Neuron (in vitro differentiated cells): ENCODE measurements around the gene WDR91.

Experiments used
- H2AFZ ChIP-seq: one replicate; pipeline ENCODE4 v1.6.1; 2013; ENCODE audit warnings: low read depth, mild to moderate bottlenecking, inconsistent platforms, low read length, moderate library complexity
- H3K27me3 ChIP-seq: one replicate; pipeline ENCODE4 v1.6.1; 2013; ENCODE audit warnings: low read length; ENCODE audit not compliant: insufficient read depth
- H3K36me3 ChIP-seq: one replicate; pipeline ENCODE4 v1.6.1; 2013; ENCODE audit warnings: low read length; ENCODE audit not compliant: insufficient read depth
- H3K4me1 ChIP-seq: one replicate; pipeline ENCODE4 v1.6.1; 2013; ENCODE audit warnings: low read length; ENCODE audit not compliant: insufficient read depth
- H3K4me3 ChIP-seq: 2 replicates; pipeline ENCODE4 v1.5.1; 2013; ENCODE audit warnings: mild to moderate bottlenecking, low read length, moderate library complexity
- H3K9me3 ChIP-seq: one replicate; pipeline ENCODE4 v1.6.1; 2013; ENCODE audit warnings: low read length

Gene WDR91

DNA sequence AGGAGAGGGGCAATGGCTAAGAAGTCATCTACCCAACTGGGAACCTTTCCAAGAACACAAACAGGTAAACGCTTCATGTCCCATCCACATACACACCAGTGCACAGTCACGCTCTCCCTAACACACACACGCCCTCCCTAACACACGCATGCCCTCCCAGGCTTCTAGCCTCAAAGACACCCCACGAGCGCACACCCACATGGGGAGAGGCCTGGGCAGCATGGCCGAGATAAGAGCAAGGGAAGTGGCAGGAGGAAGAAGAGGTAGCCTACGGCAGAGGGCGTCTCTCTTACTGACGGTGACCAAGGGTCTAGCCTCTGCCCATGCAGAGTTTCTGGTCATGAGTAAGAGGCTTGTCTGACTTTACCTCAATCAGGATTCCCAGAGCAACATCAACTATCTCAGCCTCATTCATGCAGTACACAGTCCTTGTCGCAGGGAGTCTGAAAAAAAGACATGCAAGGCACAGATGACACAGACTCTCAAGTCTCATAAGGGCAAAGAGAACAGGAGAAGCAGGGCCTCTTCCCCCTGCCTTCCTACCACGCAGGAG is 43.9 kb downstream of the WDR91 start:
- H3K4me3 ChIP-seq = no peak overlapping the region
- H3K4me1 ChIP-seq = peaks cover 18% of the 10 kb centered on the region
- H2AFZ ChIP-seq = no peak overlapping the region
- H3K36me3 ChIP-seq = peaks cover 49% of the 10 kb centered on the region
- H3K27me3 ChIP-seq = no peaks in the 10 kb centered on the region
- no peaks in the 10 kb centered on the region for H3K9me3 ChIP-seq

DNA sequence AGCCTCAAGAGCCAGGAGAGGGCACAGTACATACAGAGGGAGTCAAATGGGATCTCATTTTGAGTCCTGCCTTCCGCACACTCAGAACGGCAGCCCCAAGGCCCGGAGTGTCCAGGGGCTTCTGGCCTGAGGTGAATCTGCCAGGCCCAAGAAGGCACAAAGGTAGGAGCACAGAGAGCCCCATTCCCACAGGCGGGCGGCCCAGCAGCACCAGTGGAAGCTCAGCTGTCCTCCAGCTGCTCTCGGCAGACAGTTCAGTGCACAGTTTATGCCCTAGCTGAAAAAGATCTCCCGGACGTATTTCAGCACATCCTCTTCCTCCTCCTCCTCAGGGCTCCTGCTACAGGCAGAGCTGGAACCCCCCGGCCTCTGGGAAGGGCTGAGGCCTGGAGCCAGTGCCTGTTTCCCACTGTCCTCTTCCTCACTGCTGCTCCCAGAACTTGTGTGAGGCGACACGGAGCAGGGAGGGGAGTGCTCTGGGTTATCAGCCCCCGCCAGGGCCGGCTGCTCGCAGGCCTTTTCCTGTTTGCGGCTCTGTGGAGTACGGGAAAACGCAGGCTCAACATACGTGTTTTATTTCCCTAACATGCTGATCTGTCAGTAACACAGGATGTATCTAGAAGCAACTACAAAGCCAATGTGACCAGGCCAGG is 44.9 kb downstream of the WDR91 start:
- Histone ChIP-seq H3K36me3 (peaks cover 49% of the 10 kb centered on the region), H3K27me3 (no peaks in the 10 kb centered on the region), H3K9me3 (no peaks in the 10 kb centered on the region), H3K4me3 (no peak overlapping the region), H3K4me1 (peaks cover 12% of the 10 kb centered on the region), H2AFZ (no peak overlapping the region)

DNA sequence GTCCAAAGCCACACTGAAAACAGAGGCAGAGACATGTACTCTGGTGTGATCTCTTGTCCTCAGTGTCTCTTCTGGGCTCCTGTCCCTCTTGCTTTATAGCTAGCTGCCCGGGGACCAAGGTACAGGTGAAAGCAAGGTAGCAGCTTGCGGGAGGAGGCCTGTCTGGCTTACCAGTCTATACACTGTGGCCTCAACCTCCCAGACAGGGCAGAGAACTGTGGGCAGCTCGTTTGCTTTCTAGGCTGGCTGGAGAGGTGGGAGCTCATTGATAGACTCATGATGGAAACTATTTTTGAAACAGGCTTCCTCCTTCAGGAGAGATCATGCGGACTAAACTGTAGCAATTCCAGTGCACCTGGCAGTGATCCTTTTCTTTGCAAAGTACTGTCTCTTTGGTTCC is 45.5 kb downstream of the WDR91 start:
- peaks cover 14% of the 10 kb centered on the region for H3K4me1 ChIP-seq
- H3K4me3 ChIP-seq = no peak overlapping the region
- no peaks in the 10 kb centered on the region for H3K9me3 ChIP-seq
- H2AFZ ChIP-seq = no peak overlapping the region
- peaks cover 49% of the 10 kb centered on the region for H3K36me3 ChIP-seq
- H3K27me3 ChIP-seq = no peaks in the 10 kb centered on the region

DNA sequence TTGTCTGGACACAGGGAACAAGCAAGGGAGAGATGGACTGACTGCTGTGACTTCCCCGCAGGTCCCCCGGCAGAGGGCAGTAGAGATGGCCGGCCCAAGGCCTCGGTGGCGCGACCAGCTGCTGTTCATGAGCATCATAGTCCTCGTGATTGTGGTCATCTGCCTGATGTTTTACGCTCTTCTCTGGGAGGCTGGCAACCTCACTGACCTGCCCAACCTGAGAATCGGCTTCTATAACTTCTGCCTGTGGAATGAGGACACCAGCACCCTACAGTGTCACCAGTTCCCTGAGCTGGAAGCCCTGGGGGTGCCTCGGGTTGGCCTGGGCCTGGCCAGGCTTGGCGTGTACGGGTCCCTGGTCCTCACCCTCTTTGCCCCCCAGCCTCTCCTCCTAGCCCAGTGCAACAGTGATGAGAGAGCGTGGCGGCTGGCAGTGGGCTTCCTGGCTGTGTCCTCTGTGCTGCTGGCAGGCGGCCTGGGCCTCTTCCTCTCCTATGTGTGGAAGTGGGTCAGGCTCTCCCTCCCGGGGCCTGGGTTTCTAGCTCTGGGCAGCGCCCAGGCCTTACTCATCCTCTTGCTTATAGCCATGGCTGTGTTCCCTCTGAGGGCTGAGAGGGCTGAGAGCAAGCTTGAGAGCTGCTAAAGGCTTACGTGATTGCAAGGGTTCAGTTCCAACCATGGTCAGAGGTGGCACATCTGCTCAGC is 46.8 kb downstream of the WDR91 start:
- Histone ChIP-seq H3K27me3 (no peaks in the 10 kb centered on the region), H3K4me1 (peaks cover 15% of the 10 kb centered on the region), H2AFZ (no peak overlapping the region), H3K4me3 (no peak overlapping the region), H3K36me3 (peaks cover 49% of the 10 kb centered on the region), H3K9me3 (no peaks in the 10 kb centered on the region)

DNA sequence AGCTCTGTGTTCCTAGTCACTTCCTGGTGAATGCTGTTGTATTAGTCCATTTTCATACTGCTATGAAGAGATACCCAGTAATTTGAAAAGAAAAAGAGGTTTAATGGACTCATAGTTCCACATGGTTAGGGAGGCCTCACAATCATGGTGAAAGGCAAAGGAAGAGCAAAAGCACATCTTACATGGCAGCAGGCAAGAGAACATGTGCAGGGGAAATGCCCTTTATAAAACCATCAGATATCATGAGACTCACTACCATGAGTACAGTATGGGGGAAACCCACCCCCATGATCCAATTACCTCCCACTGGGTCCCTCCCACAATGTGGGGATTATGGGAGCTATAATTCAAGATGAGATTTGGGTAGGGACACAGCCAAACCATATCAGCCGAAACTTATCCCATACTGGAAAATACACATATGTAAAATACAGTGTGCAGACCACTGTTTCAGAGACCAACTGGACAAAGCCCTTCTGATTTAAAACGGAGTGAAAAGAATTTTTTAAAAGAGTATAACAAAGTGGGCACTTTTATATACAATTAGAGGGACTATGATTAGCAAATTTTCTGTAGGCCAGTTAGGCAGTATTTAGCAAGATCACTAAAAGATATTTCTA is 48.8 kb downstream of the WDR91 start:
- no peak overlapping the region for H2AFZ ChIP-seq
- peaks cover 40% of the 10 kb centered on the region for H3K36me3 ChIP-seq
- no peak overlapping the region for H3K4me3 ChIP-seq
- H3K27me3 ChIP-seq = no peaks in the 10 kb centered on the region
- H3K9me3 ChIP-seq = peaks cover 12% of the 10 kb centered on the region
- H3K4me1 ChIP-seq = peaks cover 9% of the 10 kb centered on the region

DNA sequence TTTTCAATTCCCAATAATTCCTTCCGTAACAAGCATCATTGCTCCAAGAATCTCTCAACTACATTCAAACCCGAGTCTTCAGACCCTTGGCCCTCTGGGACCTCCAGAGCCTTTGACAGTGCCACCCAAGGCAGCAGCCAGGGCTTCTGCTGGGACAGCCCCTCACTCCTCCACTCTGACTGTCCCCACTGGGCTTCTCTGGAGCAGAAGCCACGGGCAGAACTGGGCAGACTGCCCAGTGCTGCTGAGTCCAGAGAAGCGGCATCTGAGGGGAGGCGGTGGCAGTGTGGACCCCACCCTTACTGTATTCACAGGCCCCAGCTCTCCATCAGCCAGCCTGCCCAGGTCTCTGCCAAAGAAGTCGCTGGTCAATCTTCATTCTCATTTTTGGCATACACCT is 49.7 kb downstream of the WDR91 start:
- Histone ChIP-seq H3K4me3 (no peak overlapping the region), H2AFZ (no peak overlapping the region), H3K4me1 (peaks cover 9% of the 10 kb centered on the region), H3K27me3 (no peaks in the 10 kb centered on the region), H3K9me3 (peaks cover 16% of the 10 kb centered on the region), H3K36me3 (peaks cover 32% of the 10 kb centered on the region)

DNA sequence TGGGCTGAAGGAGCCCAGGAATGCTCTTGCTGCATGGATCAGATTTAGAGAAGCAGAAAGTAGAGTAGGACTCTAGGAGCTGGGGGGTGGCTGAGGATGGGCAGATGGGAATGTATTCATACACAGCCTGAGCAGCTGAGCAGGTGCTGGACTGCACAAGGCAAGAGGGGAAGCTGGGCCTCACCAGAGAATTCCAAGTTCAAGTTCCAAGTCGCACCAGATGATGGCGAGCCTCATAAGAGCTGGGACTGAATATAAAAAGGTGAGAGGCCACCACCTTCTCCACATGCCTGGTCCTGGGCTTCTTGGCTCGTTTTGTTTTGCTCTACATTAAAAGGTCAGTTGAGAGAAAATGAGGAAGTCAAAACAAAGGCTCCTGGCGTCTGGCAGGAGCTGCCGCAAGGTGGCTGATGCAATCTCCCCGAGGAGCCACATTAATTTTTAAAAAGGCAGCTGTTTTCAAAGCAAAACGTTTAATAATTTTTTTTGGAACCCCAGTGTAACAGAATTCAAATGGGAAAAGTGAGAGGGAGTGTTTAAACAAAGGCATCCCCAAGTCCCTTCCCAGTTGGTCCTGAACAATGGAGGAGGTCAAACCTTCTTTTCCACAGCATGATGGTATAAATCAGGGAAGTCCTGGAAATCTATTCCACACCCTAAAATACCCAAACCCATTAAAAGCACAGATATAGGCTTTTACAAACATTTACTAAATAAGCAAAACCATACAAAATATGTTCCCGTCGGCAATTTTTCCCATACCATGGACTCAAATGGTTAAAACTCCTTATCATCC is 50.3 kb downstream of the WDR91 start:
- H2AFZ ChIP-seq = no peak overlapping the region
- H3K27me3 ChIP-seq = no peaks in the 10 kb centered on the region
- H3K4me3 ChIP-seq = no peak overlapping the region
- peaks cover 17% of the 10 kb centered on the region for H3K9me3 ChIP-seq
- peaks cover 26% of the 10 kb centered on the region for H3K36me3 ChIP-seq
- H3K4me1 ChIP-seq = peaks cover 9% of the 10 kb centered on the region

DNA sequence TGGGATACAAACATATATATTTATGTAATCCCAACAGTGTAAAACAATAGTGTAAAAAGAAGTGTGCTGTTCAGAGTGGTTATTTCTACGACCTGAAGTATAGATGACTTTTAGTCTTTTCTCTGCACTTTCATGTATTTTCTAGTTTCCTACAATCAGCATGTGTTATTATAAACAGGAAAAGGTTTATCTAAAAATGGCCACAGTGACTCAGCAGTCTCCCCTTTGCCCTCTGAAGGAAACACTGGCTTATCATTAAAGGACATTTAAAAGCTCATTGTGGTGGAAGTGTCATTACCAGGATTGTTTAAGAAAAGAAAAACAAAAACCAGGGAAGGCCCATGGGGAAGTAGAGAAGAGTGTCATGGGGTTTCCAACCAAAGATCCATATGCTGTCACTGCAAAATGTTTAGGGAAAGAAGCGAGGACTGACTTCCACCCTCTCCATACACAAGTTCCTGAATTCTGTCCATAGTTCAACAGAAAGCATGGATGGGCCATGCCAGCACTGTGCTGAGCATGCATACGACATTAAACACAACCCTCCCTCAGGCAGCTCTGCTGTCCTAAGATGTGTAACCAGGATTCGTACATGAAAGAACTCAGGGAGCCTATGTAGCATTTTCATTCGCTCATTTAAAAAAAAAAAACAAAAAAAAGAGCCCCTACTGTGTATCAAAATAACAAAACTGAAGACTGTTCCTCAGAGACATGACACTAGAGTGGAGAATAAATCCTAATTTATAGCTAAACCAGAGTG is 51.0 kb downstream of the WDR91 start:
- H3K9me3 ChIP-seq = peaks cover 19% of the 10 kb centered on the region
- H3K27me3 ChIP-seq = no peaks in the 10 kb centered on the region
- no peak overlapping the region for H3K4me3 ChIP-seq
- peaks cover 18% of the 10 kb centered on the region for H3K36me3 ChIP-seq
- H3K4me1 ChIP-seq = peaks cover 9% of the 10 kb centered on the region
- H2AFZ ChIP-seq = no peak overlapping the region

DNA sequence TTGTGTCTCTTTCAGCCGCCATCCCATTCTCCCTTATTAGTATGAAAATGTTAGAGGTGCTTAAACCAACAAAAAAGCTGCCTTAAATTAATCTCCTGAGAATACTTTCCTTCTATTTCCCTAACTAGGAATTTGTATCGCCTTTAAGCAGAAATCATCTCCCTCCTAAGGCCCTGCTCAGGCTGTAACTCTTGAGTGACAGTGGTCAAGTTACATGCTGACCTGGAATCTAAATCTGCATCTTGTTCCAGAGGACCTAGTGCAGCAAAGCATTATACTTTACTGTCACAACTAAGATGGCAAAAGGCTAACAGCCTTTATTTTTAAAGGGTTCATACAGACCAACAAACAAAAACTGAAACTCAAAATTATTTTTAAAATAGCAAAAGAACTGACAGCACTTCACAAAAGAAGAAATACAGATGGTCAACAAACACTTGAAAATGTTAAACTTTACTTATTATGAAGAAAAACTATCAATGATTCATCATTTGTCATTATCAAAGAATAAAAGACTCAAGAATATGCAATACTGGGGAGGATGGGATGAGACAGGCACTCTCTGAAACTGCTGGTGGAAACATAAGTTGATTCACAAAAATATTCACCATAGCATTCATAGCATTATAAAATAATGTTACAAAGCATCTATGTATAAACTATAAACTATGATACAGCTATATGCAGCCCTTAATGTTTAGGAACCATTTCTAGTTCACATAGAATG is 51.8 kb downstream of the WDR91 start:
- Histone ChIP-seq H3K4me1 (peaks cover 9% of the 10 kb centered on the region), H3K9me3 (peaks cover 19% of the 10 kb centered on the region), H3K27me3 (no peaks in the 10 kb centered on the region), H3K36me3 (peaks cover 12% of the 10 kb centered on the region), H3K4me3 (no peak overlapping the region), H2AFZ (no peak overlapping the region)

DNA sequence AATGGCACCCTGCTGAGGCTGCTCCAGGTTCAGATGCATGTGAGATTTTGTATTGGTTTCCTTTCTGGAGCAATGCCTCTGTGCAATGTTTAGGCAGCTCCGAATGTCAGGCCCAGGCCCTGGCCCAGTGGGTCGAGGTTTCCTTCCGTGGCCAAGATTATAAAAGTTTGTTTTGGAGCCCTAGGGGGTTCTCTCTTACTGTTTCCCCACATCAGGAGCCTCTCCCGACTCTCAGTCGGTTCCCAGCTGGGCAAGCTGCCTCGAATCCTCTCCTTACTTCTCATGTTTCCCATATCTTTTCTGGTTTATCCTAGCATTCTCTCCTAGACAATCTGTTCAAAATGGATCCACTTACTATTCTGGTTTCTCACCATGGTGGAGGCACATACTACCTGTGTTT is 52.5 kb downstream of the WDR91 start:
- Histone ChIP-seq H3K36me3 (peaks cover 7% of the 10 kb centered on the region), H3K27me3 (no peaks in the 10 kb centered on the region), H3K4me3 (no peak overlapping the region), H2AFZ (no peak overlapping the region), H3K9me3 (peaks cover 19% of the 10 kb centered on the region), H3K4me1 (peaks cover 9% of the 10 kb centered on the region)

DNA sequence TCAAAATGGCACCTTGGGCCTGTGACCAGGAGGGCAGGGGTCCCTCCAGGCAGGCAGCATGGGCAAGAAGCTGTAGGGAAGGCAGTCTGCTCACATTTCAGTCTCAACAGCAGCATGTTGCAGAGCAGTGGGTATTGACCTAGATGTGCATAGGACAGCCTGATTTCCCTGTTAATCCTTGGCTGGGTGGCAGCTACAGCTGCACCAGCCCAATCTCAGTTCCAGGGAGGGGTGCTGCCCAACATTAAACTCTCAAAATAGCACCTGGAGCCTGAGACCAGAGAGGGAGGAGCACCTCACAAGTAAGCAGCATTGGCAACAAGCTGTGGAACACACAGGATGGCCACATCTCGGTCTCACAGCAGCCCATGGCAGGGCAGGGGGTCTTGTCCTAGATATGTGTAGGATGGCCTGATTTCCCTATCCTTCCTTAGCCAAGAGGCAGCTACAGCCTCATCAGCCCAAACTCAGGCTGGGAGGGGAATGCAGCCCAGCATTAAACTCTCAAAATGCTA is 53.1 kb downstream of the WDR91 start:
- peaks cover 19% of the 10 kb centered on the region for H3K9me3 ChIP-seq
- H3K27me3 ChIP-seq = no peaks in the 10 kb centered on the region
- H3K4me3 ChIP-seq = no peak overlapping the region
- peaks cover 9% of the 10 kb centered on the region for H3K4me1 ChIP-seq
- no peak overlapping the region for H2AFZ ChIP-seq
- peaks cover 7% of the 10 kb centered on the region for H3K36me3 ChIP-seq

DNA sequence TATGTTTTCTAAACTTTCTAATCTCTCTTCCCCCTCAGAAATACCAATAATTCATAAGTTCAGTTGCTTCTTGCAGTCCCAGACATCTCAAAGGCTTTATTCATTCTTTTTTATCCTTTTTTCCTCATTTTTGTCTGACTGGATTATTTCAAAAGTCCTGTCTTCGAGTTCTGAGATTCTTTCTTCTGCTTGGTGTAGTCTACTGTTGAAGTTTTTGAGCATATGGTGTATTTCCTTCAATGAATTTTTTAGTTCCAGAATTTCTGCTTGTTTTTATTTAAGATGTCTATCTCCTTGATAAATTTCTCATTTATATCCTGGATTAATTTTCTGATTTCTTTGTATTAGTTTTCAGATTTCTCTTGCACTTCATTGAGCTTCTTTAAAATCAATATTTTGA is 55.0 kb downstream of the WDR91 start:
- Histone ChIP-seq H3K4me1 (peaks cover 9% of the 10 kb centered on the region), H3K4me3 (no peak overlapping the region), H2AFZ (no peak overlapping the region), H3K27me3 (no peaks in the 10 kb centered on the region), H3K36me3 (peaks cover 7% of the 10 kb centered on the region), H3K9me3 (peaks cover 19% of the 10 kb centered on the region)
